RCC 7860 (cell line): ENCODE results near the gene DUSP6.

Experiments used
- DNase-seq: peaks from one replicate; pipeline ENCODE4 v3.0.0-alpha.2; 2015; ENCODE audit warnings: low spot score
- FAIRE-seq: peaks from 2 replicates; lab custom pipeline; 2012; peaks lifted over from hg19 to GRCh38; lab: Jason Lieb, UNC

DUSP6 gene

DNA sequence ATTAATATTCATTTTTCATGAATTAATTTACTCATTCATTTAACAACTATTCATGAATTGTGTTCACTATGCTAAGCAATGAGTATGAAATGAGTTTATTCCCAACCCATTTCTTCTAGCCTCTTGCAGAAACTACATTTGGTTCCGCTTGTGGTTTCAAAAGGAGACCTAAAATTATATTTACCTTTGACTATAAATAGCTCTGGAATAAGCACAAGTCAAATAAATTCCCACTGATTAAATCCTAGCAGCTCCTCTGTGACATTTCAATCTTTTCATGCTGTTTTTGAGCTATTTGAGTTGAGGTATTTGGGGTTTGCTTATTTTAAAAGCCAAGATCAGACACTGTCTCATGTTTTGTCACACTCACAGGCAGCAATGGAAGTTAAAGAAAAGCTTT is 46.9 kb downstream of the DUSP6 start:
- FAIRE-seq, result no peak
- DNase-seq, result no peak

DNA sequence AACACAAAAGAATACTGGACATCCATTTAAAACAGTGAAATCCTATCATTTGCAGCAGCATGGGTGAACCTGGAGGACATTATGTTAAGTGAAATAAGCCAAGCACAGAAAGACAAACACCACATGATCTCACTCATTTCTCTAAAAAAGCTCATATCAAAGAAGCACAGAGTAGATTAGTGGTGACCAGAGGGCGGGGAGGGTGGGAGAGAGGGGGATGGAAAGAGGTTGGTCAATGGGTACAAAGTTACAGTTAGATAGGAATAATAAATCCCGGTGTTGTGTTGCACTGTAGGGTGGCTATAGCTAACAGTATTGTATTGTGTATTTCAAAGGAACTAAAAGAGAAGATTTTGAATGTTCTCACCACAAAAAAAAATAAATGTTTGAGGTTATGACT is 52.4 kb downstream of the DUSP6 start:
- no peak for DNase-seq
- FAIRE-seq, result no peak

DNA sequence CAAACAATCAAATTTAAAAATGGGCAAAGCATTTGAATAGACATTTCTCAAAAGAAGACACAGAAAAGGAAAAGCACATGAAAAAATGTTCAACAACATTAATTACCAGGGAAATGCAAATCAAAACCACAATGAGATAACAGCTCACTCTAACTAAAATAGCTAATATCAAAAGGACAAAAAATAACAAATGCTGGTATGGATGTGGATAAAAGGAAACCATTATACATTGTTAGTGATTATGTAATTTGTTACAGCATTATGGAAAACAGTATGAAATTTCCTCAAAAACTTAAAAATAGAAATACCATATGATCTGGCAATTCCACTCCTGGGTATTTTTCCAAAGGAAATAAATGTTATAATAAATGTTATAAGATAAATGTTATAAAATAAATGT is 52.9 kb downstream of the DUSP6 start:
- no peak for DNase-seq
- no peak for FAIRE-seq
